ENCODE data around the gene SRP54. TPM values are rescaled to one million over a fixed set of nuclear protein-coding genes. Genes with fewer than 3 reads are reported as not detected.

SRP54 gene
- total and polyA plus RNA-seq, 2 of the 13 experiments (the other 11 are each of a cell fraction or from before 2014, with no cell fraction given), result 42.2 to 207 TPM

GRCh38 chr14:35046048-35046750 lies 63.4 kb downstream of the SRP54 start, which contains the start of gene FAM177A1 (continued):
- TF ChIP-seq DNMT1 (CRISPR knock-in tag; IDR thresholded peaks at IDR 0.05), result peak; percentile 79
- no peak for TF ChIP-seq CSRNP2 (CRISPR knock-in tag; conservative IDR thresholded peaks at IDR 0.05; ENCODE audit: low read depth)
- no peak for TF ChIP-seq SOX6 (IDR thresholded peaks at IDR 0.05)
- TF ChIP-seq SOX6 (CRISPR knock-in tag; IDR thresholded peaks at IDR 0.05), result peak; percentile 80
- TF ChIP-seq ZNF34 (CRISPR knock-in tag; IDR thresholded peaks at IDR 0.05; ENCODE audit: borderline replicate concordance), result no peak
- TF ChIP-seq RARG (CRISPR knock-in tag; IDR thresholded peaks at IDR 0.05; ENCODE audit: low read depth), result no peak; the same call in 1 of the 2 replicates
- peak; percentile 86 for TF ChIP-seq AGO2 (optimal IDR thresholded peaks at IDR 0.05; ENCODE audit: low read depth, low read length)
- TF ChIP-seq FUBP1 (CRISPR knock-in tag; IDR thresholded peaks at IDR 0.05; ENCODE audit: borderline replicate concordance), result no peak; the same call in 1 of the 2 replicates
- peak; percentile 95 for TF ChIP-seq ZNF232 (CRISPR knock-in tag; IDR thresholded peaks at IDR 0.05; ENCODE audit: borderline replicate concordance)
- no peak for TF ChIP-seq ZNF3 (CRISPR knock-in tag; IDR thresholded peaks at IDR 0.05)
- TF ChIP-seq TBX2 (CRISPR knock-in tag; IDR thresholded peaks at IDR 0.05; ENCODE audit: borderline replicate concordance), result peak; percentile 98
- peak; percentile 64 for TF ChIP-seq KDM4B (CRISPR knock-in tag; IDR thresholded peaks at IDR 0.05)
- peak; percentile 45; the same call in 1 of the 2 replicates for TF ChIP-seq ZBTB34 (CRISPR knock-in tag; IDR thresholded peaks at IDR 0.05)
- TF ChIP-seq MAZ (IDR thresholded peaks at IDR 0.05; ENCODE audit: borderline replicate concordance, low read depth, low read length), result peak; percentile 83
- TF ChIP-seq MAZ (CRISPR knock-in tag; IDR thresholded peaks at IDR 0.05; ENCODE audit: low read depth), result peak; percentile 99
- TF ChIP-seq ZNF776 (CRISPR knock-in tag; IDR thresholded peaks at IDR 0.05), result peak; percentile 100
- 0 out of 2 replicates have a peak, but pooled peaks have one; percentile 25 for TF ChIP-seq SRF (IDR thresholded peaks at IDR 0.05; ENCODE audit: low read depth, low read length)
- no peak for TF ChIP-seq NR2F2 (IDR thresholded peaks at IDR 0.05; ENCODE audit: borderline replicate concordance, low read depth)
- peak; percentile 98 for TF ChIP-seq KMT2A (CRISPR knock-in tag; IDR thresholded peaks at IDR 0.05)
- peak; percentile 88 for TF ChIP-seq CBX1 (IDR thresholded peaks at IDR 0.05; ENCODE audit: low read depth)
- TF ChIP-seq ZSCAN5A (CRISPR knock-in tag; IDR thresholded peaks at IDR 0.05; ENCODE audit: borderline replicate concordance), result peak; percentile 92
- peak; percentile 91; the same call in 1 of the 2 replicates for TF ChIP-seq CBFB (CRISPR knock-in tag; IDR thresholded peaks at IDR 0.05)
- TF ChIP-seq ZNF616 (CRISPR knock-in tag; IDR thresholded peaks at IDR 0.05; ENCODE audit: low read depth), result peak; percentile 96; the same call in 1 of the 2 replicates
